ENCODE data around the gene XRCC3.

Gene XRCC3

GRCh38 chr14:103715052-103716000 lies at the start of gene XRCC3, which contains the start of gene ZFYVE21:
TSS of gene XRCC3 (minus strand) at chr14:103715451. CDS start at chr14:103711087, 4,364 bp downstream.
TSS of gene ZFYVE21 (plus strand) at chr14:103715810. CDS start at chr14:103715842, 32 bp downstream.
- peak; percentile 98 to 99 for DNase-seq

GRCh38 chr14:103763730-103764488 lies 48.7 kb upstream of the XRCC3 start:
- DNase-seq, result no peak

- no peak for DNase-seq
These were observed 47.3 kb upstream of the XRCC3 start for GRCh38 chr14:103762541-103762940.

GRCh38 chr14:103762036-103762435 lies 46.8 kb upstream of the XRCC3 start:
- DNase-seq, result no peak

GRCh38 chr14:103758059-103758776 lies 43.0 kb upstream of the XRCC3 start:
- DNase-seq, result no peak

- no peak for DNase-seq
These were observed 39.8 kb upstream of the XRCC3 start for GRCh38 chr14:103755060-103755459.

- DNase-seq, result no peak
These were observed 38.5 kb upstream of the XRCC3 start for GRCh38 chr14:103753774-103754173.

GRCh38 chr14:103749860-103750259 lies 34.6 kb upstream of the XRCC3 start:
- no peak for DNase-seq

- no peak for DNase-seq
These were observed 34.2 kb upstream of the XRCC3 start for GRCh38 chr14:103749452-103749851.

- no peak for DNase-seq
These were observed 33.2 kb upstream of the XRCC3 start for GRCh38 chr14:103748534-103748857.

- DNase-seq, result no peak
These were observed 31.4 kb upstream of the XRCC3 start for GRCh38 chr14:103746701-103747100.

GRCh38 chr14:103745424-103745823 lies 30.2 kb upstream of the XRCC3 start:
- DNase-seq, result no peak

GRCh38 chr14:103744621-103745395 lies 29.6 kb upstream of the XRCC3 start:
- DNase-seq, result no peak

GRCh38 chr14:103743691-103744090 lies 28.4 kb upstream of the XRCC3 start:
- no peak for DNase-seq

GRCh38 chr14:103742499-103743255 lies 27.4 kb upstream of the XRCC3 start:
- no peak for DNase-seq

- no peak for DNase-seq
These were observed 26.6 kb upstream of the XRCC3 start for GRCh38 chr14:103741876-103742275.

GRCh38 chr14:103740991-103741689 lies 25.9 kb upstream of the XRCC3 start:
- DNase-seq, result no peak

- DNase-seq, result no peak
These were observed 24.7 kb upstream of the XRCC3 start for GRCh38 chr14:103739793-103740501.

GRCh38 chr14:103739466-103739792 lies 24.2 kb upstream of the XRCC3 start:
- no peak for DNase-seq

- no peak for DNase-seq
These were observed 23.6 kb upstream of the XRCC3 start for GRCh38 chr14:103738701-103739451.

All from hippocampal formation (tissue), 2 donors.